Neural cell (in vitro differentiated cells): ENCODE results near the gene PAGE4. TPM values are rescaled to one million over a fixed set of nuclear protein-coding genes. Genes with fewer than 3 reads are reported as not detected.

Experiments used
- H2AFZ ChIP-seq: fragments of 200-600, 300-800 bp; sonication (generic), shearing (Covaris generic); 2 replicates; pipeline ENCODE4 v1.6.0; 2014; ENCODE audit warnings: low read depth, mild to moderate bottlenecking, antibody characterized with exemption, low read length, moderate library complexity
- H3F3A ChIP-seq: fragments of 200-600 bp; shearing (Covaris generic); 2 replicates; pipeline ENCODE4 v1.6.1; 2016; ENCODE audit warnings: mild to moderate bottlenecking, moderate library complexity, mixed read lengths, antibody characterized with exemption, low read length; ENCODE audit not compliant: insufficient read depth, poor library complexity, severe bottlenecking
- H3K27ac ChIP-seq: fragments of 200-600, 300-800 bp; sonication (generic), shearing (Covaris generic); 2 replicates; pipeline ENCODE4 v1.5.1; 2014; ENCODE audit warnings: mild to moderate bottlenecking, low read length, moderate library complexity
- H3K27me3 ChIP-seq: fragments of 300-800, 200-600 bp; sonication (generic), shearing (Covaris generic); 2 replicates; pipeline ENCODE4 v1.6.0; 2014; ENCODE audit warnings: mild to moderate bottlenecking, low read depth, low read length, moderate library complexity; ENCODE audit not compliant: insufficient read depth
- H3K36me3 ChIP-seq: fragments of 300-800, 200-600 bp; sonication (generic), shearing (Covaris generic); 2 replicates; pipeline ENCODE4 v1.5.1; 2014; ENCODE audit warnings: mild to moderate bottlenecking, antibody characterized with exemption, low read length, moderate library complexity; ENCODE audit not compliant: insufficient read depth
- H3K4me2 ChIP-seq: fragments of 300-800, 200-600 bp; sonication (generic), shearing (Covaris generic); 2 replicates; pipeline ENCODE4 v1.6.0; 2014; ENCODE audit warnings: mild to moderate bottlenecking, low read length
- H3K4me3 ChIP-seq: fragments of 300-800, 200-600 bp; sonication (generic), shearing (Covaris generic); 2 replicates; pipeline ENCODE4 v1.5.1; 2014; ENCODE audit warnings: mild to moderate bottlenecking, low read length, moderate library complexity
- H3K79me2 ChIP-seq: fragments of 200-600 bp; shearing (Covaris generic); replicated peaks from 2 replicates; pipeline ENCODE4 v1.6.0; 2014; ENCODE audit warnings: mild to moderate bottlenecking, low read length, moderate library complexity; ENCODE audit not compliant: insufficient read depth
- H3K9ac ChIP-seq: fragments of 300-800, 200-600 bp; sonication (generic), shearing (Covaris generic); 2 replicates; pipeline ENCODE4 v1.6.1; 2016; ENCODE audit warnings: mild to moderate bottlenecking, low read length, mixed read lengths
- H3K9me2 ChIP-seq: fragments of 200-600 bp; shearing (Covaris generic); 2 replicates; pipeline ENCODE4 v1.6.1; 2016; ENCODE audit warnings: mild to moderate bottlenecking, low read length, mixed read lengths; ENCODE audit not compliant: insufficient read depth
- H3K9me3 ChIP-seq: fragments of 200-600, 300-800 bp; sonication (generic), shearing (Covaris generic); 2 replicates; pipeline ENCODE4 v1.6.1; 2016; ENCODE audit warnings: mild to moderate bottlenecking, mixed run types, low read length, moderate library complexity, mixed read lengths
- H4K20me1 ChIP-seq: fragments of 200-600 bp; shearing (Covaris generic); 2 replicates; pipeline ENCODE4 v1.6.1; 2016; ENCODE audit warnings: mild to moderate bottlenecking, mixed run types; ENCODE audit not compliant: insufficient read depth
- CTCF ChIP-seq: fragments of 450-650 bp; IDR thresholded peaks from 2 replicates; pipeline ENCODE4 v1.5.1; 2014; ENCODE audit warnings: antibody characterized with exemption, mild to moderate bottlenecking, moderate library complexity; ENCODE audit not compliant: poor library complexity, severe bottlenecking
- EP300 ChIP-seq: fragments of 450-650 bp; conservative IDR thresholded peaks from 2 replicates; pipeline ENCODE4 v1.6.1; 2014; ENCODE audit warnings: antibody characterized with exemption, mild to moderate bottlenecking, moderate library complexity; ENCODE audit not compliant: poor library complexity, severe bottlenecking
- EZH2 ChIP-seq: fragments of 200-600, 300-800 bp; shearing (Covaris generic), sonication (generic); IDR thresholded peaks from 2 replicates; pipeline ENCODE4 v1.6.1; 2014; ENCODE audit warnings: antibody characterized with exemption, low read length, borderline replicate concordance, mild to moderate bottlenecking; ENCODE audit not compliant: insufficient read depth, poor library complexity, severe bottlenecking
- MXI1 ChIP-seq: fragments of 450-650 bp; conservative IDR thresholded peaks from 2 replicates; pipeline ENCODE4 v1.6.1; 2014; ENCODE audit warnings: antibody characterized with exemption, mild to moderate bottlenecking; ENCODE audit not compliant: poor library complexity, severe bottlenecking
- POLR2AphosphoS5 ChIP-seq: IDR thresholded peaks from 2 replicates; pipeline ENCODE4 v1.6.1; 2012
- RAD21 ChIP-seq: fragments of 450-650 bp; conservative IDR thresholded peaks from 2 replicates; pipeline ENCODE4 v1.6.1; 2014; ENCODE audit warnings: antibody characterized with exemption, mild to moderate bottlenecking, moderate library complexity
- SMC3 ChIP-seq: fragments of 450-650 bp; conservative IDR thresholded peaks from 2 replicates; pipeline ENCODE4 v1.6.1; 2014; ENCODE audit warnings: antibody characterized with exemption, mild to moderate bottlenecking, moderate library complexity; ENCODE audit not compliant: poor library complexity
- TAF1 ChIP-seq: IDR thresholded peaks from 2 replicates; pipeline ENCODE4 v1.6.1; 2012; ENCODE audit warnings: low read depth
- polyA plus RNA-seq: library from polyadenylated mRNA; depleted of rRNA; stranded (reverse); fragments of >200 nt; gene quantifications from 2 replicates; pipeline ENCODE4 v1.2.3, GENCODE V29; 2014
- TF ChIP-seq, protein P1 (sequence below): IDR thresholded peaks from 2 replicates; pipeline ENCODE4 v1.6.1; 2012; ENCODE audit warnings: borderline replicate concordance

PAGE4 gene
- polyA plus RNA-seq, 1 donor from 2014 or later, result not detected

GRCh38 chrX:49792376-49792775 is 36.7 kb upstream of the PAGE4 start:
- no peaks in the 10 kb centered on the region for H3K79me2 ChIP-seq
- no peak overlapping the region for H3K9ac ChIP-seq
- H3K27me3 ChIP-seq, result no peaks in the 10 kb centered on the region
- H3K4me2 ChIP-seq, result no peak overlapping the region
- no peaks in the 10 kb centered on the region for H3K9me2 ChIP-seq
- no peaks in the 10 kb centered on the region for H4K20me1 ChIP-seq
- no peaks in the 10 kb centered on the region for H3K36me3 ChIP-seq
- no peak overlapping the region for H3K4me3 ChIP-seq
- H3K9me3 ChIP-seq, result no peaks in the 10 kb centered on the region
- H2AFZ ChIP-seq, result no peak overlapping the region
- TF ChIP-seq POLR2AphosphoS5 (no peak), SMC3 (no peak), EZH2 (no peak), RAD21 (no peak), MXI1 (no peak), TAF1 (no peak), CTCF (no peak), EP300 (no peak)
- TF ChIP-seq, protein P1, sequence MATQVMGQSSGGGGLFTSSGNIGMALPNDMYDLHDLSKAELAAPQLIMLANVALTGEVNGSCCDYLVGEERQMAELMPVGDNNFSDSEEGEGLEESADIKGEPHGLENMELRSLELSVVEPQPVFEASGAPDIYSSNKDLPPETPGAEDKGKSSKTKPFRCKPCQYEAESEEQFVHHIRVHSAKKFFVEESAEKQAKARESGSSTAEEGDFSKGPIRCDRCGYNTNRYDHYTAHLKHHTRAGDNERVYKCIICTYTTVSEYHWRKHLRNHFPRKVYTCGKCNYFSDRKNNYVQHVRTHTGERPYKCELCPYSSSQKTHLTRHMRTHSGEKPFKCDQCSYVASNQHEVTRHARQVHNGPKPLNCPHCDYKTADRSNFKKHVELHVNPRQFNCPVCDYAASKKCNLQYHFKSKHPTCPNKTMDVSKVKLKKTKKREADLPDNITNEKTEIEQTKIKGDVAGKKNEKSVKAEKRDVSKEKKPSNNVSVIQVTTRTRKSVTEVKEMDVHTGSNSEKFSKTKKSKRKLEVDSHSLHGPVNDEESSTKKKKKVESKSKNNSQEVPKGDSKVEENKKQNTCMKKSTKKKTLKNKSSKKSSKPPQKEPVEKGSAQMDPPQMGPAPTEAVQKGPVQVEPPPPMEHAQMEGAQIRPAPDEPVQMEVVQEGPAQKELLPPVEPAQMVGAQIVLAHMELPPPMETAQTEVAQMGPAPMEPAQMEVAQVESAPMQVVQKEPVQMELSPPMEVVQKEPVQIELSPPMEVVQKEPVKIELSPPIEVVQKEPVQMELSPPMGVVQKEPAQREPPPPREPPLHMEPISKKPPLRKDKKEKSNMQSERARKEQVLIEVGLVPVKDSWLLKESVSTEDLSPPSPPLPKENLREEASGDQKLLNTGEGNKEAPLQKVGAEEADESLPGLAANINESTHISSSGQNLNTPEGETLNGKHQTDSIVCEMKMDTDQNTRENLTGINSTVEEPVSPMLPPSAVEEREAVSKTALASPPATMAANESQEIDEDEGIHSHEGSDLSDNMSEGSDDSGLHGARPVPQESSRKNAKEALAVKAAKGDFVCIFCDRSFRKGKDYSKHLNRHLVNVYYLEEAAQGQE, result no peak
- H3F3A ChIP-seq, result no peaks in the 10 kb centered on the region
- no peak overlapping the region for H3K27ac ChIP-seq

DNA sequence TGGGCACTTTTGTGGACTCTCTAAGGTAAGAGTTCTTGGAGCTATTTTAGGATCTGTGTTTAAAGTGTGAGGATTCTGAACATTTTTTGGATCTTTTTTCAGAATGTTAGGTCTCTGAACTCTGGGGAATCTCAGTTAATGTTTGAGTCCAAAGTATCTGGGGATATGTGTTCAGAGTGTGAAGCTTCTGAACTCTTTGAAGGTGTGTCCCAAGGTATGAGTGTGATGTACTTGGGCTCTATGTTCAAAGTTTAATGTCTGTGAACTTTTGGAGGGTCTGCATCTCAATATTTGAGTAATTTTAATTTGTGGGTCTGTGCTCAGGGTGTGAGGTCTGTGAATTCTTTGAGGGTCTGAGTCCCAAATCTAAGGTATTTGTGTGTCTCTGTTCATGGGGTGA is 35.4 kb upstream of the PAGE4 start:
- Histone ChIP-seq H3K79me2 (no peaks in the 10 kb centered on the region), H3K4me2 (no peak overlapping the region), H3K9ac (no peak overlapping the region), H3K27me3 (no peaks in the 10 kb centered on the region), H4K20me1 (no peaks in the 10 kb centered on the region), H3F3A (no peaks in the 10 kb centered on the region), H3K9me2 (no peaks in the 10 kb centered on the region), H2AFZ (no peak overlapping the region), H3K27ac (no peak overlapping the region), H3K36me3 (no peaks in the 10 kb centered on the region), H3K9me3 (no peaks in the 10 kb centered on the region), H3K4me3 (no peak overlapping the region)
- no peak for TF ChIP-seq POLR2AphosphoS5

DNA sequence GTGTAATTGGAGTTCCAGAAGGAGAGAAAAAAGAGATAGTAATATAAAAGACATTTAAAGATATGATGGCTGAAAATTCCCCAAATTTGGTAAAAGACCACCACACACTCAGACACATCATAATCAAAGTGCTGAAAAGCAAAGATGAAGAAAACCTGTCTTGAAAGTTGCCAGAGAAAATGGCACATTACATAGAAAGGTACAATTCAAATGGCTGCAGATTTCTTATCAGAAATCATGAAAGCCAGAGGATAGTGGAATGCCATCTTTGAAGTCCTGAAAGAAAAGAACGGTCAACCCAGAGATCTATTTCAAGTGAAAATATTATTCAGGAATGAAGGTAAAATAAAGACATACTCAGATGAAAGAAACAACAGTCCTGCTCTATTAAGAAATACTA is 29.3 kb upstream of the PAGE4 start:
- no peak for TF ChIP-seq EZH2
- no peak for TF ChIP-seq CTCF
- TF ChIP-seq EP300, result no peak
- no peak for TF ChIP-seq TAF1
- TF ChIP-seq SMC3, result no peak
- TF ChIP-seq, protein P1, result no peak
- TF ChIP-seq MXI1, result no peak
- no peak for TF ChIP-seq RAD21
- no peak for TF ChIP-seq POLR2AphosphoS5
- Histone ChIP-seq H4K20me1 (no peaks in the 10 kb centered on the region), H3K27ac (no peak overlapping the region), H3K9me2 (no peaks in the 10 kb centered on the region), H3K79me2 (no peaks in the 10 kb centered on the region), H3K9me3 (no peaks in the 10 kb centered on the region), H3K9ac (no peak overlapping the region), H2AFZ (no peak overlapping the region), H3K4me3 (no peak overlapping the region), H3F3A (no peaks in the 10 kb centered on the region), H3K36me3 (no peaks in the 10 kb centered on the region), H3K27me3 (no peaks in the 10 kb centered on the region), H3K4me2 (no peak overlapping the region)
